Fibroblast of skin of abdomen (primary cell): ENCODE measurements around the gene UGGT1.
"Not testable (repeated sequence)": the region's sequence is repeated elsewhere in the genome, so short reads cannot be mapped to it uniquely, and the experiment has no call there.

ENCODE experiments used
- DNase-seq: peaks from one replicate; pipeline ENCODE4 v3.0.0-alpha.2; 2013

The UGGT1 gene

GRCh38 chr2:128174067-128174466 lies 83.1 kb downstream of the UGGT1 start:
- DNase-seq: not testable (repeated sequence)

GRCh38 chr2:128177315-128177714 lies 86.3 kb downstream of the UGGT1 start:
- DNase-seq: no peak

GRCh38 chr2:128178149-128178649 lies 87.2 kb downstream of the UGGT1 start:
- no peak for DNase-seq

GRCh38 chr2:128178650-128179460 lies 87.9 kb downstream of the UGGT1 start:
- DNase-seq: peak; percentile 65

GRCh38 chr2:128179461-128179755 lies 88.4 kb downstream of the UGGT1 start:
- no peak for DNase-seq

GRCh38 chr2:128180031-128180430 lies 89.0 kb downstream of the UGGT1 start:
- peak; percentile 14 for DNase-seq

- DNase-seq: no peak
These were observed 94.6 kb downstream of the UGGT1 start for GRCh38 chr2:128185576-128185975.

GRCh38 chr2:128187032-128187654 lies 96.1 kb downstream of the UGGT1 start:
- peak; percentile 67 for DNase-seq

- DNase-seq: no peak
These were observed 104.5 kb downstream of the UGGT1 start for GRCh38 chr2:128195435-128195984.

- DNase-seq: no peak
These were observed 105.0 kb downstream of the UGGT1 start for GRCh38 chr2:128196026-128196425.

GRCh38 chr2:128196471-128196931 lies 105.5 kb downstream of the UGGT1 start:
- DNase-seq: no peak

GRCh38 chr2:128197059-128197458 lies 106.1 kb downstream of the UGGT1 start:
- no peak for DNase-seq

- no peak for DNase-seq
These were observed 107.7 kb downstream of the UGGT1 start for GRCh38 chr2:128198656-128199055.

- no peak for DNase-seq
These were observed 108.1 kb downstream of the UGGT1 start for GRCh38 chr2:128199141-128199540.

GRCh38 chr2:128202791-128203190 lies 111.8 kb downstream of the UGGT1 start:
- DNase-seq: no peak

GRCh38 chr2:128206245-128206644 lies 115.2 kb downstream of the UGGT1 start:
- no peak for DNase-seq

GRCh38 chr2:128208023-128208422 lies 117.0 kb downstream of the UGGT1 start:
- no peak for DNase-seq

GRCh38 chr2:128208631-128209324 lies 117.8 kb downstream of the UGGT1 start:
- not testable (repeated sequence) for DNase-seq

GRCh38 chr2:128214251-128214650 lies 123.3 kb downstream of the UGGT1 start:
- no peak for DNase-seq

- no peak for DNase-seq
These were observed 124.0 kb downstream of the UGGT1 start for GRCh38 chr2:128214866-128215460.

- DNase-seq: peak; percentile 27
These were observed 125.1 kb downstream of the UGGT1 start for GRCh38 chr2:128215897-128216642.

GRCh38 chr2:128217671-128218070 lies 126.7 kb downstream of the UGGT1 start:
- DNase-seq: no peak
